Hippocampal formation (tissue), 2 donors: ENCODE measurements around the gene NOP58.
"Not testable (repeated sequence)": the region's sequence is repeated elsewhere in the genome, so short reads cannot be mapped to it uniquely, and the experiment has no call there.

Source experiments
- DNase-seq, 2 donors: peaks; one replicate each; lab custom pipeline; 2025; lab: John Stamatoyannopoulos, UW

NOP58 gene

GRCh38 chr2:202307690-202308089 is 42.1 kb downstream of the NOP58 start:
- DNase-seq: no peak

GRCh38 chr2:202311823-202312388 is 46.3 kb downstream of the NOP58 start:
- DNase-seq: no peak

GRCh38 chr2:202314116-202314515 is 48.6 kb downstream of the NOP58 start:
- DNase-seq: no peak

- peak in 1 of 2 donors; percentile 10 for DNase-seq
Observed at GRCh38 chr2:202317080-202317857, 51.7 kb downstream of the NOP58 start.

- DNase-seq: not testable (repeated sequence)
Observed at GRCh38 chr2:202320362-202320761, 54.8 kb downstream of the NOP58 start.

GRCh38 chr2:202322435-202322834 is 56.9 kb downstream of the NOP58 start:
- no peak for DNase-seq

GRCh38 chr2:202327858-202328257 is 62.3 kb downstream of the NOP58 start:
- no peak for DNase-seq

GRCh38 chr2:202335791-202336467 is 70.4 kb downstream of the NOP58 start:
- no peak for DNase-seq

- DNase-seq: no peak
Observed at GRCh38 chr2:202337151-202337550, 71.6 kb downstream of the NOP58 start.

- DNase-seq: no peak
Observed at GRCh38 chr2:202337706-202338346, 72.3 kb downstream of the NOP58 start.

GRCh38 chr2:202339071-202339870 is 73.7 kb downstream of the NOP58 start:
- DNase-seq: no peak

GRCh38 chr2:202344178-202344577 is 78.6 kb downstream of the NOP58 start:
- DNase-seq: no peak

- DNase-seq: no peak
Observed at GRCh38 chr2:202346180-202346579, 80.6 kb downstream of the NOP58 start.
